GM21723 (cell line): ENCODE measurements around the gene EME1.

ENCODE experiments used
- ATAC-seq: cut with Tn5 transposase; IDR thresholded peaks from one replicate; pipeline ENCODE4 v1.9.1; 2021; ENCODE audit warnings: mild to moderate bottlenecking, moderate library complexity; ENCODE audit not compliant: unreplicated experiment

The EME1 gene

DNA sequence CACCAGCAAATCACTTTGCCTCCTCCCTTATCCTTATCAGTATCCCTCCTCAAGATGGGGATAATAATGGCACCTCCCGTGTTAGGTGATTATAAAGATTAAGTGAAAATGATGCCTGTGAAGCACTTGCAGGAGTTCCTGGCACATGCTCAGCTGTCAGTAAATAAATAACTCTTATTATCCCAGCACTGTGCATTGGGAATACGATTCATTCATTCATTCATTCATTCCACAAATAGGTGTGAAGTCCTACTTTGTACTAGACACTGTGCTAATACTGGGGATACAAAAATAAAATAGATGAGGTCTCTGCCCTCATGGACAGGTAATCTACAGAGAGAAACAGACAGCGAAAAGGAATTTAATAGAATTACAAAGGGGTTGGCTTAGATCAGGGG is 25.1 kb upstream of the EME1 start:
- ATAC-seq = no peak

DNA sequence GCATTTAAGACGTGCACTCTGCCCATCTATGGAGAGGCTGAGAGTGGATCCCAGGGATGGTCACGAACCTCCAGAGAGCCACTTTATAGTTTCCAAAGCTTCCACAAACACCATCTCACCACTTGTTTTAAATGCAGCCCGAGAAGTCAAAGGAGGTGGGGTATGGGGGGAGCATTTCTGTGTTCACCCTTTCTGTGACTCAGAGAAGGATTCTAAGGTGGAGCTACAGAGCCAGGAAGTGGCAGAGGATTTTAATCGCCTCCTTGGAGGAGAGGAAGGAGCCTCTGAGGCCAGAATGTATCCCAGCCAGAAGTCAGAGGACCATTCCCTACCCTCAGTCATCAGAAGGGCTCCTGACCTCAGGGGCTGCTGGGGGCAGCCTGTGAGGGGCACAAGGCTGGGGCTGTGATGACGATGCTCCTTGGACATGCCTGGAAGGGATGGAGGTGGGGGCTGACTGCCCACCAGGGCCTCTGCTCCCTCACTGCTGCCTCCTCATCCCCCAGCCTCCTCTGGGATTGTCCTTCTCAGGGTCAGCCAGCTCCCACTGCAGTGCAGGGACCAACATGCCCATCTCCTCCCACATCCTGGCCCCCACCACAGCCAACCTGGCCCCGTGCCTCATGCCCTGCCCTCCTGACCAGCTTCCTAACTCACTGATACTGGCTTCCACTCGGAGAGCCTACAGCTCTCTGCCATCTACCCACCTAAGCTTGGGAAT is 24.3 kb upstream of the EME1 start:
- ATAC-seq = no peak

DNA sequence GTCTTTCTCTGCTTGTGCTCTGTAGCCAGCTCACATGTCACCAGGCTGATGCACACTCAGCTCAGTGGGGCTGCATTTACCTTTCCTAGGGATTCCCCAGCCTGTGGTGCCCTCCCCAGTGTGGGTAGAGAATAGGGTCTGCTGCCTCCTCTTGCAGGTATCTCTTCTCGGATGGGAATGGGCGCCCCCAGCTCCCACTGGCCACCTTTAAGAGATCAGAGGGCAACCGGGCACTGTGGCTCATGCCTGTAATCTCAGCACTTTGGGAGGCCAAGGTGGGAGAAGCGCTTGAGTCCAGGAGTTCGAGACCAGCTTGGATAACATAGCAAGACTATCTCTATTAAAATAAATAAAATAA is 23.8 kb upstream of the EME1 start:
- ATAC-seq = no peak

DNA sequence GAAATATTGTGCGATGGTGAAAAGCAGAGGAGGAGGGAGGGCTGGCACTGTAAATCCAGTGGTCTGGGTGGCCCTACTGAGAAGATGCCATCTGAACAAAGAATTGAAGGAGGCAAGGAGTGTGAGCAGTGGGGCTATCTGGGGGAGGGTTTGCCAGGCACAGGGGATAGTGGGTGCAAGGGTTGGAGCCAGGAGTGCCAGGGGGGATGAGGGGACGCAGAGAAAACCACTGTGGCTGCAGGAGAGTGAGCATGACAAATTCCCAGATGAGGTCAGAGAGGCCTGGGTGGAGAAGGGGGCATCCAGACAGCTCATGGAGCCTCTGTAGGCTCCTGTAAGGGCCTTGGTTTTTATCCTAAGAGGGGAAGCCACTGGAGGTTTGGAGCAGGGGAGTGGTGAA is 22.3 kb upstream of the EME1 start:
- ATAC-seq = no peak

DNA sequence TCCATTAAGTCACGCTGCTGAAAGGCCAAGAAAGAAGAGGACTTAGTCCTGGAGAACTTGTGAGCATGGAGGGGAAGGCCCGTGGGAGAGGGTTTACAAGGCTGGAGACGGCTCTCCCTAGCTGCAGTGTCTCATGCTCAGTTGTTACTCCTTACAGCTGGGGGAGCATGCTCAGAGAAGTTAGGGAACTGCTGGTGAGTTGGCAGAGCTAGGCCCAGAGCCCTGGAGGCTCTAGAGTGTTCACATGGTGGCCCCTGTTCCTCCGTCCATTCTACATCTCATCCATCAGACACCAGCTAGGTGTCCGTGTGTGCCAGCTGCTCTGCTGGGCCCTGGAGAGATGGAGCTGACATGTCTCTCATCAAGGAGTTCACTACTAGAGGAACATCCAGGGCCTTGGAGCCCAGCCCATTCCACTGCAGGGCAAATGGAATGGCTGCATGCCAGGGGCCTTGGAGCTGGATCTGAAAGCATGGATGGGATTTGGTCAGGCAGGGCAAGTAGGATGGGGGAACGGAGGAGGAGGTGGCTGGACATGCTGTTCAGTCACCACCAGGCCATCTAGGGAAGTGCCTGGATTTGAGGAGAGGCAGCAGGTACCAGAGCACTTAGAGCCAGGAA is 20.8 kb upstream of the EME1 start:
- no peak for ATAC-seq

DNA sequence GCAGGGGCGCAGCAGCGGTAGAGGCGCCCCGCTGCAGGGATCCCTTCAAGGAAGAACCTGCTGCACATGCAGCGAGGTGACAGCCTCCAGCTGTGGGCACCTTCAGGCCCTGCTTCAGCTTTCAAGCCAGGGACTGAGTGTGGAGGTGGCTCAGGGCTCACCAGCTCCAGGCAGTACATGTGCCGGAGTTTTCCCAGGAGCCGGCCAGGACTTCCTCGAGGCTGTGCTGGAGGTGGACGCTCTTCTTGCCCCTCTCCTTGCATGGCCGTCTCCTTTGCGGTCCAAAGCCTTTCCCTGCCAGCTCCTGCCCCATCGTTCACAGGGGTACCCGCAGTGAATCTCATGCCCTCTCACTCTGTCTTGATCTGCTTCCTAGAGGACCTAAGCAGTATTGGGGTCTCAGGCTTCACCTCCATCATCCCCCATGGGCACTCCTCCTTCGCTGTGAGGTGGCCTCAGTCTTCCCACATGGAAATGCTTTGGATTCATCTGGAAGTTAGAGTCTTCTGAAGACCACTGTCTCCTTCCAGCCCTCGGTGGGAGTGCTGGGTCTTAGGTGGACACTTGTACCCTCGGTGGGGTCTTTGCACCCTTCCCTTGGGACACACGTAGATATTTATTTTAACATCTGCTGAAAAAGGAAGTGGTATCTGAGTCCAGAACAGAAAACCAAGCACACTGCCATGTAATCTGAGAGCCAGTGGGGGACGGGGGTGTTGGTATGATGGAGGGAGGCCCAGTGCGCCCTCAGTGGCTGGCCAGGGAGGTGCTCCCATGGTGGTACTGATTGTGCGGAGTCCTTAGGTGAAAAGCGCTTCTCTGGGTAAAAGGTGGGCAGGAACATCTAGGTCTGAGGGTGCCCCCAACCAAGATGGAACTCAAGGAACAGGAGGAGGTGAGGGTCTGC is 20.1 kb upstream of the EME1 start:
- ATAC-seq = no peak

DNA sequence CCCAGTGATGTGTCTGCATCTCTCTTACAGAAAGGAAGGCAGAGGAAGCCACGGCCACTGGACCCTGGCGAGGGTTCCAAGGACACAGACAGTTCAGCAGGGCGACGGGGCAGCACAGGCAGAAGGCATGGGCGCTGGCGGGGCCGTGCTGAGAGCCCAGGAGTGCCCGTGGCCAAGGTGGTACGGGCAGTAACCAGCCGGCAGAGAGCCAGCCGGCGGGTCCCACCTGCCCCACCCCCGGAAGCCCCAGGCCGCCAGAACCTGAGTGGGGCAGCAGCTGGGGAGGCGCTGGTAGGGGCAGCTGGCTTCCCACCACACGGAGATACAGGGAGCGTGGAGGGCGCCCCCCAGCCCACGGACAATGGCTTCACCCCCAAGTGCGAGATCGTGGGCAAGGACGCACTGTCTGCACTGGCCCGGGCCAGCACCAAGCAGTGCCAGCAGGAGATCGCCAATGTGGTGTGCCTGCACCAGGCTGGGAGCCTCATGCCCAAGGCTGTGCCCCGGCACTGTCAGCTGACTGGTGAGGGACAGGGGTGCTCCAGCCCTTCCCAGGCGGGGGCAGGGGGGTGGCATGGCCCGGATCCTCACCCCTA is 19.3 kb upstream of the EME1 start:
- ATAC-seq = no peak

DNA sequence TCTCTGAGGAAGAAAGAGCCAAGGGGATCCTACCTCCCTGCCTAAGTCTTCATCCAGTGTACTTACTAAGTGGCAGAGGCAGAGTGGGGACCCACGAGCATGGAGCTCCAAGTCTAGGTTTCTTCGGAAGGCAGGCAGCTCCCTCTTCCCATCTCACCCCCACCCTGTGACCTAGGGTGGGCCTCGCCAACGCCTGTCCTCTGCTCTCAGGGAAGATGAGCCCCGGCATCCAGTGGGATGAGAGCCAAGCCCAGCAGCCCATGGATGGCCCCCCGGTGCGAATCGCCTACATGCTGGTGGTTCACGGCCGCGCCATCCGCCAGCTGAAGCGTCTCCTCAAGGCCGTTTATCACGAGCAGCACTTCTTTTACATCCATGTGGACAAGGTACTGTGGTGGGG is 18.8 kb upstream of the EME1 start:
- ATAC-seq = no peak

DNA sequence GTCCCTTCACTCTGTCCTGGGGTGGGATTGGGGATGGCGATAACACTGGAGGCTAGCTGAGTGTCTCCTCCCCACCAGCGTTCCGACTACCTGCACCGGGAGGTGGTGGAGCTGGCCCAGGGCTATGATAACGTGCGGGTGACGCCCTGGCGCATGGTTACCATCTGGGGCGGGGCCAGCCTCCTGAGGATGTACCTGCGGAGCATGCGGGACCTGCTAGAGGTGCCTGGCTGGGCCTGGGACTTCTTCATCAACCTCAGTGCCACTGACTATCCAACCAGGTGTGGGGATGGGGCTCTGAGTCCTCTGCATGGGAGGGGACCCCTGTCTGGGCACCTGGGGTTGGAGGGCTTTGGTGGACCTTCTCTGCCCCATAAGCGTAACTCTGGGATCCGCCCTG is 18.3 kb upstream of the EME1 start:
- no peak for ATAC-seq

DNA sequence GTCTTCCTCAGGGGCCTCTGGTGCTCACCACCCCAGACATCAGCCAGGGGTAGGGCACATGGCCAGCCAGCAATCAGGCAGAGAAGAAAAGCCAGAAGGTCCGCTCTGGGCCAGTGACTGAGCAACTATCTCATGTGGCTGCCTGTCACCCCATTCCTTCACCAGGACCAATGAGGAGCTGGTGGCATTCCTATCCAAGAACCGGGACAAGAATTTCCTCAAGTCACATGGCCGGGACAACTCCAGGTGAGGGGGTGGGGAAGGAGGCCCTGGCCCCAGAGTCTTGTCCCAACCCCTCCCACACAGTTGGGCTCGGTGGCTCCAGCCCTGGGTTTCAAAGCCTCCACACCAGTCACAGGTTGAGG is 17.7 kb upstream of the EME1 start:
- no peak for ATAC-seq

DNA sequence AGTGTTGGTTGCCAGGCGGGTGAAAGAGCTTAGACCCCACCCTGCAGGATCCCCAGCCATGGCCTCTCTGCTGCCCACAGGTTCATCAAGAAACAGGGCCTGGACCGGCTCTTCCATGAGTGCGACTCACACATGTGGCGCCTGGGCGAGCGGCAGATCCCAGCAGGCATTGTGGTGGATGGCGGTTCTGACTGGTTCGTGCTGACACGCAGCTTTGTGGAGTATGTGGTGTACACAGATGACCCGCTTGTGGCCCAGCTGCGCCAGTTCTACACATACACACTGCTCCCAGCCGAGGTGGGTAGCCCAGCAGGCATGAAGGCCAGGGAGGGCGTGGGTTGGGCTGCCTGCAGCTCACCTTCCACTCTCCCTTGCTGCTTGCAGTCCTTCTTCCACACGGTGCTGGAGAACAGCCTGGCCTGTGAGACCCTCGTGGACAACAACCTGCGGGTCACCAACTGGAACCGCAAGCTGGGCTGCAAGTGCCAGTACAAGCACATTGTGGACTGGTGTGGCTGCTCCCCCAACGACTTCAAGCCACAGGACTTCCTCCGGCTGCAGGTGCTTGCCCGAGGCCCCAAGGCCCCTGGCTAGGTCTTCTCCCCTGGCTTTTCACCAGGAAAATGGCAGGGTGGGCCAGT is 17.2 kb upstream of the EME1 start:
- ATAC-seq = no peak

DNA sequence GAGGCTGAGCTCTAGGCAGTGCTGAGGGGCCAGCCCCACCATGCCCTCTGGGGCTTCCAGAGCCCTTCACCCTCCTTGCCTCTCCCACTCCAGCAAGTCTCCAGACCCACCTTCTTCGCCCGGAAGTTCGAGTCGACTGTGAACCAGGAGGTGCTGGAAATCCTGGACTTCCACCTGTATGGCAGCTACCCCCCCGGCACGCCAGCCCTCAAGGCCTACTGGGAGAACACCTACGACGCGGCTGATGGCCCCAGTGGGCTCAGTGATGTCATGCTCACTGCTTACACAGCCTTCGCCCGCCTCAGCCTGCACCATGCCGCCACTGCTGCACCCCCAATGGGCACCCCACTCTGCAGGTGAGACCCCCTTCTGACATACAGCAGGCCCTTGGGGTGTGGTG is 16.6 kb upstream of the EME1 start:
- ATAC-seq = no peak

DNA sequence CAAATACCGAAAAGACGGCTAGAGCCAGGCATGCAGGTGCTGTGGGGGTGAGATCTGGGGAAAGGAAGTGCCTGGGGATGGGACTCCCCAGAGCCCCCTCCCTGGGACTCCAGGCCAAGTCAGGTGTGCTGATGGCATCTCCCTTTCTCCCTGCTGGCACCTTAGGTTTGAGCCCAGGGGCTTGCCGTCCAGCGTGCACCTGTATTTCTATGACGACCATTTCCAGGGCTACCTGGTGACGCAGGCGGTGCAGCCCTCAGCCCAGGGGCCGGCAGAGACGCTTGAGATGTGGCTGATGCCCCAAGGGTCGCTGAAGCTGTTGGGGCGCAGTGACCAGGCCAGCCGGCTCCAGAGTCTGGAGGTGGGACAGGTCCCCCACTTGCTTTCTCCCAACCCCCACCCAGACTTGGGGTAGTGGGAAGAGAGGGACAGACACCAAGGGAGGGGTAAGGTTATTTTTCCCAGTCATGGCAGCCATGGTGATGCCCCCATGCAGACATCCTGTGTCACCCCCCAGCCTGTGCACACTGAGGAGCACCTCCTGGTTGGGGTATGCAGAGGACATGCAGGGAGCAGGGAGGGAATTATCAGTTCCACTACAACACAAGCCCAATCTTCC is 16.0 kb upstream of the EME1 start:
- no peak for ATAC-seq

DNA sequence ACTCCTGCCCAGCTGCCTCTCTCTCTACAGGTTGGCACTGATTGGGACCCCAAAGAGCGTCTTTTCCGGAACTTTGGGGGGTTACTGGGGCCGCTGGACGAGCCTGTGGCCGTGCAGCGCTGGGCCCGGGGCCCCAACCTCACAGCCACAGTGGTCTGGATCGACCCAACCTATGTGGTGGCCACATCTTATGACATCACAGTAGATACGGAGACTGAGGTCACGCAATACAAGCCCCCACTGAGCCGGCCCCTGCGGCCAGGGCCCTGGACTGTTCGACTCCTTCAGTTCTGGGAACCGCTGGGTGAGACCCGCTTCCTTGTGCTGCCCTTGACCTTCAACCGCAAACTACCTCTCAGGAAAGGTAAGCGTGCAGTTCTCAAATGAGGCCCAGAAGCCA is 14.9 kb upstream of the EME1 start:
- ATAC-seq = no peak

DNA sequence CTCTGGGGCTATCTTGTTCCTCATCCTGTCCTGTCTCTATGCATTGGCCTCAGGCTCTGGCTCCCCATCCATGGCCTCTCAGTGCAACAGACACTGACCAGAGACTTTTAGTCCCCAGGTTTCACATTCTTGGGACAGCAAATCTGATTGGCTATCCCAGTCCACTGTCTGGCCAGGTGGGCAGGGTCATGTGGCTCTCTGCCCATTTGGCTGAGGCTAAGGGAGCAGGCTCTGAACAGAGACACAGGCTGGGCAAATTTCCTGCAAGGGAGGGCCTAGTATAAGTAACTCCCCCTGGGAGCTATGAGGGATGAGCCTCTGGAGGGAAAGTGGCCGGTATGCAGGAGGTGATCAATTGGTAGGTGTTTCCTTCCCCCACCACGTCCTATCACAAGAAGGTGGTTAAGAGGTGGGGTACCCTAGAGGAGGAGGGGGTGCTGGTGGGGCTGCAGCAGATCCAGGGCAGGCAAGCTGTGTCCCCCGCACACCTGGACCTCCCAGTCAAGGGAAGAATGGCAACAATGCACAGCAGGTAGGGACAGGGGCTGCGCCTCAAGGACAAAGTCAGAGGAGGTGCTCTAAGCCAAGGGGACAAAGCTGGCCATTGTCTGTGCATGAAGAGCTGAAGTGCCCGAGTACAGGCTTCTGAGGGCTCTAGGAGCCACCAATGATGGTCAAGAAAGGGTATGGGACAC is 13.9 kb upstream of the EME1 start:
- ATAC-seq = no peak

DNA sequence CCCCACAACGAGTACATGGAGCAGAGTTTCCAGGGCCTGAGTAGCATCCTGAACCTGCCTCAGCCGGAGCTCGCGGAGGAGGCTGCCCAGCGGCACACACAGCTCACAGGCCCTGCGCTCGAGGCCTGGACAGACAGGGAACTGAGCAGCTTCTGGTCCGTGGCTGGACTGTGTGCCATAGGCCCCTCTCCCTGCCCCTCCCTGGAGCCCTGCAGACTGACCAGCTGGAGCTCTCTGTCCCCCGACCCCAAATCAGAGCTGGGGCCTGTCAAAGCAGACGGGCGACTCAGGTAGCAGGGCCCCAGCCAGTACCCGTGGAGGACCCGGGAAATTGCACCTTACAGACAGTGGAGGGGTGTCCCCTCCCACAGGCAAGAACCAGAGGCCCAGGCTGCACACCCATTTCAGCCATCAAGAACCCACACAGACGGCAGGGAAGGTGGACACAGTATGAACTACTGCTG is 13.0 kb upstream of the EME1 start:
- no peak for ATAC-seq

DNA sequence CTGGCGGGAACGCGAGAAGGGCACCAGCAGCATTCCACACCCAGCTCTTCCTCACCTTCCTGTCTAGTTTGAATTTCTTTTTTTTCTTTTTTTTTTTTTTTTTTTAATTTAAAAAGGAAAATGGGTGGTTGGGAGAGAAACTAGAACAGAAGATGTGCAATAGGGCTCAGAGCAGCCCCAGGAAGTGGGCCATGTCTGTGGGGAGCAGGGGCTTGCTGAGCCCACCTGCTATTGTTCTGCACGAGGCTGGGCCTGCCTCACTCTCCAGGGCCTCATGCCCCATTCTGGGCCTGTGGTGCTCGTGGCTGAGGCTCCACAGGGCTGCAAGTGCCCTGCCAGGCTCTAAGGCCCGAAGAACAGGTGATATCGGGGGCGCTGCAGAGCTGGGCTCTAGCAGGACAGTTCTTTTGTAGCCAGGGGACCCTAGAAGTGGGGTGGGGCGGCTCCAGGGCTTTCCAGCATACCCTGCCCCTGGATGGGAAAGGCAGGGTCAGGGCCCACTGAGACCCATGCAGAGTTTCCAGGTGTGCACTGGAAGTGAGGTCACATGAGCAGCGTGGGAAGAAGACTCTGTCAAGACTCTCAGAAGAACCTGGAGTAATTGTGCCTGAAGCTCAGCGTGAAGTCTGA is 12.4 kb upstream of the EME1 start:
- no peak for ATAC-seq

DNA sequence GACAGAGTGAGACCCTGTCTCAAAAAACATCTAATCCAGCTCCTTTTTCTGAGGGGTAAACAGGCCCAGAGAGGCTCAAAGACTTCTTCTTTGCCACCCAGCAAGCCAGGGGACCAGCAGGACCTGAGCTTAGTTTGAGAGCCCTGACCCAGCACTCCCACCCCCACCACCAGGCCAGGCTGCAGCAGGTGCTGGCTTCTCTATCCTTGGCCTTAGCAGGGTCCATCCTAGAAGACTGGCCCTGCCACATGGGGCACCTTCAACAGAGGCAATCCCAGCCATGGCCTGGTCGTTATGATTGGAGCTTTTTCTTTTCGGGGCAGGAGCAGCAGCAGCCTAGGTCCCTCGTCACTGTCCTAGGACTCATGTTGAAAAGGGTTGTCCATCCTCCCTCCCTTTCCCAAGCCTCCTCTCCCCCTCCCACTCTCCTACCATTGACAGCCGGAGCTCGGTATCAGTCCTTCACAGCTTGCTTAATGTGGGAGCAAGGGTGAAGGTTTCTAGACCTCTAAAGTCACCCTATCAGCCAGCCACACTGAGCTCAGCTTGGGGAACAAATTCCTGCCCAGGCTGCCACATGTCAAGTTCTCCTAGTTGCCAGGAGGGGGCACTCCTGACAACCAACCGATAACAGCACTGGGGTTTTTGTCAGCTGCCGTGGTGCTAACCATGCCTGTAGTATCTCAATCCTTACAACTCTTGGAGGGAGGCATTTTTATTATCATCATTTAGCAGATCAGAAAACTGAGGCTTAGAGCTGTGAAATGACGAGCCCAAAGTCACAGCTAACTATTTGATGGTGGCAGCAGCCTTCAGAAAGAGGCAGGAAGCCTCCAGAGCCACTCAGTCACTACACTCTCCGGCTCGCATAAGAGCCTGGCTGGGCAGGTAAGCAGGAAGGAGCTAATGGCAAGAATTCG is 11.2 kb upstream of the EME1 start:
- ATAC-seq = peak; percentile 69

DNA sequence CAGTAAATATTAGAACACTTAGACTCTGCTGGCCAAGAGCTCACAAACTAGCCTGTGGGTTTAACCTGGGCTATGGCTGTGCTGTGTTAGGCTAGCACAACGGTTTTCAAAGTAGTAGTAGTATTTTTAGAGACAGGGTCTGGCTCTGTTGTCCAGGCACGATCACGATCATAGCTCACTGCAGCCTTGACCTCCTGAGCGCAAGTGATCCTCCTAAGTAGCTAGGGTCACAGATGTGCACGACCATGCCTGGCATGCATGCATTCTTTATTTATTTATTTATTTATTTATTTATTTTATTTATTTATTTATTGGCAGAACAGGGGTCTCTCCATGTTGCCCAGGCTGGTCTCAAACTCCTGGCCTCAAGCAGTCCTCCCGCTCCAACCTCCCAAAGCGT is 10.4 kb upstream of the EME1 start:
- ATAC-seq = no peak
